ENCODE measurements around the gene ASAH2. TPM values are rescaled to one million over a fixed set of nuclear protein-coding genes. Genes with fewer than 3 reads are reported as not detected.
"Not testable (repeated sequence)": the region's sequence is repeated elsewhere in the genome, so short reads cannot be mapped to it uniquely, and the experiment has no call there.

ASAH2 gene
- polyA plus RNA-seq, 5 donors: 0.34 to 5.0 (median 3.0) TPM

GRCh38 chr10:50260791-50261281 lies 9.5 kb upstream of the ASAH2 start:
- no peak for DNase-seq

- no peak for DNase-seq
Measured at GRCh38 chr10:50254479-50254878, 3.2 kb upstream of the ASAH2 start.

GRCh38 chr10:50250096-50250854 lies 1.0 kb downstream of the ASAH2 start:
- DNase-seq: no peak

GRCh38 chr10:50248598-50248997 lies 2.7 kb downstream of the ASAH2 start:
- DNase-seq: no peak

- no peak for DNase-seq
Measured at GRCh38 chr10:50248062-50248461, 3.3 kb downstream of the ASAH2 start.

GRCh38 chr10:50244201-50244600 lies 7.1 kb downstream of the ASAH2 start:
- no peak for DNase-seq

- DNase-seq: no peak
Measured at GRCh38 chr10:50242777-50243176, 8.5 kb downstream of the ASAH2 start.

- not testable (repeated sequence) for DNase-seq
Measured at GRCh38 chr10:50241478-50241877, 9.8 kb downstream of the ASAH2 start.

- no peak for DNase-seq
Measured at GRCh38 chr10:50234486-50234885, 16.8 kb downstream of the ASAH2 start.

GRCh38 chr10:50232261-50232639 lies 19.1 kb downstream of the ASAH2 start:
- DNase-seq: no peak

GRCh38 chr10:50231515-50232260 lies 19.6 kb downstream of the ASAH2 start:
- no peak for DNase-seq

- no peak for DNase-seq
Measured at GRCh38 chr10:50229460-50229859, 21.9 kb downstream of the ASAH2 start.

GRCh38 chr10:50228672-50229071 lies 22.6 kb downstream of the ASAH2 start:
- DNase-seq: no peak

GRCh38 chr10:50226610-50227009 lies 24.7 kb downstream of the ASAH2 start:
- DNase-seq: no peak

- DNase-seq: no peak
Measured at GRCh38 chr10:50224330-50224952, 26.9 kb downstream of the ASAH2 start.

GRCh38 chr10:50222199-50222598 lies 29.1 kb downstream of the ASAH2 start:
- no peak for DNase-seq

- no peak for DNase-seq
Measured at GRCh38 chr10:50221470-50221869, 29.8 kb downstream of the ASAH2 start.

- no peak for DNase-seq
Measured at GRCh38 chr10:50219646-50220045, 31.7 kb downstream of the ASAH2 start.

GRCh38 chr10:50219200-50219599 lies 32.1 kb downstream of the ASAH2 start:
- DNase-seq: no peak

- DNase-seq: no peak
Measured at GRCh38 chr10:50216894-50217293, 34.4 kb downstream of the ASAH2 start.

- DNase-seq: no peak
Measured at GRCh38 chr10:50216418-50216817, 34.9 kb downstream of the ASAH2 start.

GRCh38 chr10:50211670-50212069 lies 39.6 kb downstream of the ASAH2 start:
- no peak for DNase-seq

GRCh38 chr10:50210876-50211275 lies 40.4 kb downstream of the ASAH2 start:
- DNase-seq: no peak
